Astrocyte (in vitro differentiated cells and primary cell): ENCODE measurements around the gene PTGIS. TPM values are rescaled to one million over a fixed set of nuclear protein-coding genes. Genes with fewer than 3 reads are reported as not detected.
A peak's percentile ranks its signal among the peaks of the same experiment; 100 is the strongest.

Experiments
- DNase-seq: peaks from one replicate; pipeline ENCODE4 v3.0.0-alpha.2; 2010; ENCODE audit warnings: low read depth
- FAIRE-seq: peaks from 2 replicates; lab custom pipeline; 2011; peaks lifted over from hg19 to GRCh38; lab: Jason Lieb, UNC
- H2AFZ ChIP-seq: 2 replicates; pipeline ENCODE4 v1.6.0; 2012; ENCODE audit warnings: low read depth, low read length, inconsistent platforms
- H3K27ac ChIP-seq: 2 replicates; pipeline ENCODE4 v1.5.1; 2011; ENCODE audit warnings: low read depth, low read length, inconsistent platforms
- H3K27me3 ChIP-seq: 2 replicates; pipeline ENCODE4 v1.6.0; 2011; ENCODE audit warnings: low read length, inconsistent platforms; ENCODE audit not compliant: insufficient read depth
- H3K36me3 ChIP-seq: 2 replicates; pipeline ENCODE4 v1.5.1; 2011; ENCODE audit warnings: low read length, inconsistent platforms; ENCODE audit not compliant: insufficient read depth
- H3K4me1 ChIP-seq: 2 replicates; pipeline ENCODE4 v1.5.1; 2011; ENCODE audit warnings: low read length, inconsistent platforms; ENCODE audit not compliant: insufficient read depth
- H3K4me2 ChIP-seq: 2 replicates; pipeline ENCODE4 v1.6.0; 2012; ENCODE audit warnings: low read length, inconsistent platforms
- H3K4me3 ChIP-seq: 2 replicates; pipeline ENCODE4 v1.5.1; 2011; ENCODE audit warnings: low read depth, mild to moderate bottlenecking, low read length, inconsistent platforms; ENCODE audit not compliant: insufficient read depth
- H3K79me2 ChIP-seq: 2 replicates; pipeline ENCODE4 v1.6.0; 2012; ENCODE audit warnings: mild to moderate bottlenecking, low read length, inconsistent platforms; ENCODE audit not compliant: insufficient read depth
- H3K9ac ChIP-seq: 2 replicates; pipeline ENCODE4 v1.6.0; 2012; ENCODE audit warnings: mild to moderate bottlenecking, low read length, inconsistent platforms
- H3K9me3 ChIP-seq: 2 replicates; pipeline ENCODE4 v1.5.1; 2012; ENCODE audit warnings: low read depth, mild to moderate bottlenecking, low read length, inconsistent platforms; ENCODE audit not compliant: insufficient read depth
- H4K20me1 ChIP-seq: 2 replicates; pipeline ENCODE4 v1.6.0; 2012; ENCODE audit warnings: low read length, inconsistent platforms; ENCODE audit not compliant: insufficient read depth
- H3K27ac Mint-ChIP-seq: one replicate; pipeline ENCODE4 v1.8.0; 2021; ENCODE audit warnings: mild to moderate bottlenecking, mixed read lengths; ENCODE audit not compliant: unreplicated experiment
- H3K27me3 Mint-ChIP-seq: one replicate; pipeline ENCODE4 v1.8.0; 2021; ENCODE audit warnings: low read depth, mixed read lengths; ENCODE audit not compliant: unreplicated experiment
- H3K36me3 Mint-ChIP-seq: one replicate; pipeline ENCODE4 v1.8.0; 2021; ENCODE audit warnings: low read depth, mixed read lengths; ENCODE audit not compliant: unreplicated experiment
- H3K4me1 Mint-ChIP-seq: one replicate; pipeline ENCODE4 v1.8.0; 2021; ENCODE audit warnings: low read depth, mixed read lengths; ENCODE audit not compliant: unreplicated experiment
- H3K4me3 Mint-ChIP-seq: one replicate; pipeline ENCODE4 v1.8.0; 2021; ENCODE audit warnings: mild to moderate bottlenecking, moderate library complexity, mixed read lengths; ENCODE audit not compliant: unreplicated experiment
- H3K9me3 Mint-ChIP-seq: one replicate; pipeline ENCODE4 v1.8.0; 2021; ENCODE audit warnings: mild to moderate bottlenecking, mixed read lengths; ENCODE audit not compliant: unreplicated experiment
- EZH2 ChIP-seq: IDR thresholded peaks from 2 replicates; pipeline ENCODE4 v1.6.1; 2012; ENCODE audit warnings: mild to moderate bottlenecking, low read length, inconsistent platforms; ENCODE audit not compliant: insufficient read depth
- total RNA-seq: library from RNA; stranded (reverse); gene quantifications from 2 replicates; pipeline ENCODE4 v1.2.1, GENCODE V29; 2021
- TF ChIP-seq, protein P1 (sequence below): IDR thresholded peaks from 2 replicates; pipeline ENCODE4 v1.5.1; 2011; ENCODE audit warnings: low read depth, mild to moderate bottlenecking, inconsistent platforms, low read length, moderate library complexity; ENCODE audit not compliant: insufficient read depth

Gene PTGIS
- total RNA-seq, 1 donor from 2014 or later: 1.9 TPM

DNA sequence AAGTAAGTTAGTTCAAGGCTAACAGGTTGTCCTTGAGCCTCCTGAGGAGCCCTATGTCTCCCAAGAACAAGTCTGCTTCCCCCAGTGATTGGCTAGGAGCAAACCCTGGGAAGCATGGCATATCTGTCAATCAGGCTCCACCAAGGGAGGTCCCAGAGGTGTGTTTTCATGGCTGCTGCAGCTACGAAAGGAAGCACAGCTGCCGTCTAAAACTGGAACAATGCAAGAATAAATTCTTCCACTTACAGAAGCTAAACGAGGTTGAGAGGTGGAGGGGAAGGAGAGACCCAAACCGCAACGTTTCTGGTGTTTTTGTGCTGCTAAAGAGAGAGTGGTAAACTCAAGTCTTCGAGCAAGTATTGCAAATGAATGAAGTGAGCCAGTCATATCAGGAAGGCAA is 4.9 kb upstream of the PTGIS start:
- H3K4me1 Mint-ChIP-seq: peaks cover 12% of the 10 kb centered on the region
- DNase-seq (no peak), FAIRE-seq (no peak)
- peaks cover 10% of the 10 kb centered on the region for H3K9me3 Mint-ChIP-seq
- H3K4me2 ChIP-seq: no peak overlapping the region
- no peak overlapping the region for H2AFZ ChIP-seq
- no peaks in the 10 kb centered on the region for H3K36me3 ChIP-seq
- no peak overlapping the region for H3K4me3 Mint-ChIP-seq
- no peak overlapping the region for H3K9ac ChIP-seq
- no peaks in the 10 kb centered on the region for H3K79me2 ChIP-seq
- no peak overlapping the region for H3K4me3 ChIP-seq
- H4K20me1 ChIP-seq: no peaks in the 10 kb centered on the region
- no peak for TF ChIP-seq EZH2
- TF ChIP-seq, protein P1, sequence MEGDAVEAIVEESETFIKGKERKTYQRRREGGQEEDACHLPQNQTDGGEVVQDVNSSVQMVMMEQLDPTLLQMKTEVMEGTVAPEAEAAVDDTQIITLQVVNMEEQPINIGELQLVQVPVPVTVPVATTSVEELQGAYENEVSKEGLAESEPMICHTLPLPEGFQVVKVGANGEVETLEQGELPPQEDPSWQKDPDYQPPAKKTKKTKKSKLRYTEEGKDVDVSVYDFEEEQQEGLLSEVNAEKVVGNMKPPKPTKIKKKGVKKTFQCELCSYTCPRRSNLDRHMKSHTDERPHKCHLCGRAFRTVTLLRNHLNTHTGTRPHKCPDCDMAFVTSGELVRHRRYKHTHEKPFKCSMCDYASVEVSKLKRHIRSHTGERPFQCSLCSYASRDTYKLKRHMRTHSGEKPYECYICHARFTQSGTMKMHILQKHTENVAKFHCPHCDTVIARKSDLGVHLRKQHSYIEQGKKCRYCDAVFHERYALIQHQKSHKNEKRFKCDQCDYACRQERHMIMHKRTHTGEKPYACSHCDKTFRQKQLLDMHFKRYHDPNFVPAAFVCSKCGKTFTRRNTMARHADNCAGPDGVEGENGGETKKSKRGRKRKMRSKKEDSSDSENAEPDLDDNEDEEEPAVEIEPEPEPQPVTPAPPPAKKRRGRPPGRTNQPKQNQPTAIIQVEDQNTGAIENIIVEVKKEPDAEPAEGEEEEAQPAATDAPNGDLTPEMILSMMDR: no peak
- peaks cover 9% of the 10 kb centered on the region for H3K36me3 Mint-ChIP-seq
- H3K27me3 Mint-ChIP-seq: peaks cover 32% of the 10 kb centered on the region
- no peaks in the 10 kb centered on the region for H3K9me3 ChIP-seq
- H3K4me1 ChIP-seq: peaks cover 19% of the 10 kb centered on the region
- H3K27me3 ChIP-seq: peaks cover 9% of the 10 kb centered on the region
- no peak overlapping the region for H3K27ac ChIP-seq
- no peak overlapping the region for H3K27ac Mint-ChIP-seq

DNA sequence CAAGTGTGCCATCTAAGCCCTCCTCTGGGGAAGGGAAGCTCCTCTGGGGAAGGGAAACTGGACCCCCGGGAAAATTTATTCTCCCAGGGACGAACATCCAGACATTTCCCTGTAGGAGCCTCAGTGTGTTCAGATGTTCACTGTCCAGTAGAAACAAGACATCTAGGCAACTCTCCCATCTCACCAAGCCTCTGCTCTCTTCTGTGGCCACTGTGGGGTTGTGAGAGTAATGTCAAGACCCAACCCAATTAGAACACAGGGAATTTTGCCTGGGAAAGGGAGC is 3.6 kb upstream of the PTGIS start:
- peaks cover 13% of the 10 kb centered on the region for H3K27me3 ChIP-seq
- no peak overlapping the region for H3K4me3 Mint-ChIP-seq
- peaks cover 14% of the 10 kb centered on the region for H3K4me1 Mint-ChIP-seq
- peaks cover 29% of the 10 kb centered on the region for H3K27me3 Mint-ChIP-seq
- peaks cover 23% of the 10 kb centered on the region for H3K4me1 ChIP-seq
- H4K20me1 ChIP-seq: no peaks in the 10 kb centered on the region
- no peak overlapping the region for H3K27ac Mint-ChIP-seq
- no peak for FAIRE-seq
- H2AFZ ChIP-seq: no peak overlapping the region
- no peak overlapping the region for H3K27ac ChIP-seq
- TF ChIP-seq EZH2: no peak
- TF ChIP-seq, protein P1: no peak
- H3K79me2 ChIP-seq: no peaks in the 10 kb centered on the region
- peaks cover 2% of the 10 kb centered on the region for H3K36me3 Mint-ChIP-seq
- no peaks in the 10 kb centered on the region for H3K36me3 ChIP-seq
- H3K4me2 ChIP-seq: no peak overlapping the region
- no peaks in the 10 kb centered on the region for H3K9me3 ChIP-seq
- no peak overlapping the region for H3K4me3 ChIP-seq
- no peak overlapping the region for H3K9ac ChIP-seq
- no peak for DNase-seq
- peaks cover 3% of the 10 kb centered on the region for H3K9me3 Mint-ChIP-seq

DNA sequence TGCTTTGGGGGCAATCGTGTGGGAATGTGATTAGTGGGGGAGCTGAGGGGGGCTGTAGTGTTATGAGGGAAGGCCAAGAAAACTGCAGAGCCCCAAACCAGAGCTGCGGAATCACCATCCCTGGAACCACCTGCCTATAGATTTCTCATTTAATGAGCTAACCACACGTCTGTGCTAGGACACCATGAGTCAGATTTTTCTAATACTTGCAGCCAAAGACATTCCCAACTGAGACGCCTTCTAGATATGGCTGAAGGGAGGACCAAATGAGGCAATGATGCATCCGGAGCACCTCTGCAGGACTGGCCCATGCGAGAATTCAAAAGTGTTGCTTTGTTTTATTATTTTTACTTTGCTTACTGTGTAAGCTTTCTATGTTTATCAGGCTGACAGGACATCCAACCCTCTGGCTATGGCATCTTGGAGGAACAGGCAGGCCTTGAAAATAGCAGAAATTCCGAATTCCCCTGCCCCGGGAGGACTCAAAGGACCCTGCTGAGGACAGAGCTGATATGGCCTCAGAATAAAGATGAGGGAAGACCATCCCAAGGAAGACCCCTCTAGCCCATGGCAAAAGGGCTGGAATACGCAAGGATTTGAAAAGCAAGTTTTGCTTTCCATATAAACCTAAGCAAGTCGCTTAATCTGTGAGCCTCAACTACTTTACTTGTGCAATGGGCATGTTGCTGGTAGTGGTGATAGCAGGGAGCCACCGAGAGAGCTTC is 3.1 kb upstream of the PTGIS start:
- Mint-ChIP-seq H3K4me1 (peaks cover 14% of the 10 kb centered on the region), H3K4me3 (peak overlapping the region; percentile 40), H3K27ac (no peak overlapping the region), H3K27me3 (peaks cover 29% of the 10 kb centered on the region), H3K36me3 (peaks cover 2% of the 10 kb centered on the region), H3K9me3 (no peaks in the 10 kb centered on the region)
- H2AFZ ChIP-seq: no peak overlapping the region
- H3K36me3 ChIP-seq: no peaks in the 10 kb centered on the region
- no peaks in the 10 kb centered on the region for H3K79me2 ChIP-seq
- H3K9me3 ChIP-seq: no peaks in the 10 kb centered on the region
- peaks cover 13% of the 10 kb centered on the region for H3K27me3 ChIP-seq
- no peaks in the 10 kb centered on the region for H4K20me1 ChIP-seq
- H3K4me3 ChIP-seq: no peak overlapping the region
- no peak overlapping the region for H3K4me2 ChIP-seq
- H3K4me1 ChIP-seq: peaks cover 23% of the 10 kb centered on the region
- FAIRE-seq (no peak), DNase-seq (peak; percentile 85)
- H3K27ac ChIP-seq: no peak overlapping the region
- H3K9ac ChIP-seq: no peak overlapping the region
- TF ChIP-seq, protein P1: no peak
- TF ChIP-seq EZH2: no peak
